Stimulated activated CD4-positive, alpha-beta T cell treated with anti-CD3 and anti-CD28 coated beads, TNF-alpha, amount 100 ng/mL, for 24 hours (primary cell): ENCODE measurements around the gene SYNE3.

ENCODE experiments used
- DNase-seq, 3 experiments: peaks; one replicate each; pipeline ENCODE4 v3.0.0-alpha.2; 2020; ENCODE audit warnings: low read depth in 3 of 3

SYNE3 gene

GRCh38 chr14:95541346-95541745, 24.9 kb upstream of the SYNE3 start:
- no peak for DNase-seq

- no peak for DNase-seq
These were observed 23.9 kb upstream of the SYNE3 start for GRCh38 chr14:95540236-95540855.

- no peak for DNase-seq
These were observed 22.5 kb upstream of the SYNE3 start for GRCh38 chr14:95538801-95539509.

GRCh38 chr14:95537298-95538089, 21.0 kb upstream of the SYNE3 start:
- DNase-seq: no peak

GRCh38 chr14:95536671-95537070, 20.2 kb upstream of the SYNE3 start:
- no peak for DNase-seq

- no peak for DNase-seq
These were observed 19.7 kb upstream of the SYNE3 start for GRCh38 chr14:95536036-95536593.

- DNase-seq: no peak
These were observed 19.0 kb upstream of the SYNE3 start for GRCh38 chr14:95535226-95536021.

GRCh38 chr14:95534299-95535225, 18.1 kb upstream of the SYNE3 start, which contains the start of gene GLRX5:
TSS of gene GLRX5 (plus strand) at chr14:95535050. CDS start at chr14:95535090, 40 bp downstream.
- DNase-seq: peak; percentile 93 to 97 (median 96)

GRCh38 chr14:95533822-95534221, 17.4 kb upstream of the SYNE3 start:
- DNase-seq: no peak

- no peak for DNase-seq
These were observed 17.0 kb upstream of the SYNE3 start for GRCh38 chr14:95533391-95533821.

GRCh38 chr14:95531969-95532368, 15.5 kb upstream of the SYNE3 start:
- DNase-seq: no peak

GRCh38 chr14:95531473-95531872, 15.0 kb upstream of the SYNE3 start:
- DNase-seq: no peak

- no peak for DNase-seq
These were observed 14.2 kb upstream of the SYNE3 start for GRCh38 chr14:95530473-95531276.

- DNase-seq: no peak
These were observed 12.8 kb upstream of the SYNE3 start for GRCh38 chr14:95529216-95529615.

- no peak for DNase-seq
These were observed 11.0 kb upstream of the SYNE3 start for GRCh38 chr14:95527387-95528002.

- DNase-seq: no peak
These were observed 10.3 kb upstream of the SYNE3 start for GRCh38 chr14:95526483-95527386.

GRCh38 chr14:95525999-95526398, 9.5 kb upstream of the SYNE3 start:
- no peak for DNase-seq
